Measurements from ENCODE around the gene PAPSS2. TPM values are rescaled to one million over a fixed set of nuclear protein-coding genes. Genes with fewer than 3 reads are reported as not detected.

PAPSS2 gene
- total and polyA plus RNA-seq, 11 donors, result 1.9 to 32.6 (median 5.8) TPM

GRCh38 chr10:87753995-87754866, 94.6 kb downstream of the PAPSS2 start:
- peaks cover 0 to 69% (median 38%) of the 10 kb centered on the region in 9 donors for H3K36me3 ChIP-seq
- 90 to 92% (median 91%) methylated on average over 8 of the region's 8 CpGs for WGBS, 4 donors

GRCh38 chr10:87757685-87758084, 98.0 kb downstream of the PAPSS2 start:
- ATAC-seq (peak in 1 of 4 donors; percentile 62), DNase-seq (no peak)
- Histone ChIP-seq H3K4me1 (peaks cover 0 to 16% (median 4%) of the 10 kb centered on the region in 12 donors), H3K27ac (no peak overlapping the region), H3K4me3 (no peak overlapping the region), H3K36me3 (peaks cover 0 to 85% (median 42%) of the 10 kb centered on the region in 9 donors), H3K9me3 (no peaks in the 10 kb centered on the region), H3K27me3 (no peaks in the 10 kb centered on the region)
- WGBS, 4 donors, result 52 to 67% (median 62%) methylated on average over 1 of the region's 1 CpG
- intact Hi-C loops (cut with DNase I), result no loop called here
- no peak for TF ChIP-seq POLR2A (IDR thresholded peaks at IDR 0.05)
- TF ChIP-seq, protein P1, sequence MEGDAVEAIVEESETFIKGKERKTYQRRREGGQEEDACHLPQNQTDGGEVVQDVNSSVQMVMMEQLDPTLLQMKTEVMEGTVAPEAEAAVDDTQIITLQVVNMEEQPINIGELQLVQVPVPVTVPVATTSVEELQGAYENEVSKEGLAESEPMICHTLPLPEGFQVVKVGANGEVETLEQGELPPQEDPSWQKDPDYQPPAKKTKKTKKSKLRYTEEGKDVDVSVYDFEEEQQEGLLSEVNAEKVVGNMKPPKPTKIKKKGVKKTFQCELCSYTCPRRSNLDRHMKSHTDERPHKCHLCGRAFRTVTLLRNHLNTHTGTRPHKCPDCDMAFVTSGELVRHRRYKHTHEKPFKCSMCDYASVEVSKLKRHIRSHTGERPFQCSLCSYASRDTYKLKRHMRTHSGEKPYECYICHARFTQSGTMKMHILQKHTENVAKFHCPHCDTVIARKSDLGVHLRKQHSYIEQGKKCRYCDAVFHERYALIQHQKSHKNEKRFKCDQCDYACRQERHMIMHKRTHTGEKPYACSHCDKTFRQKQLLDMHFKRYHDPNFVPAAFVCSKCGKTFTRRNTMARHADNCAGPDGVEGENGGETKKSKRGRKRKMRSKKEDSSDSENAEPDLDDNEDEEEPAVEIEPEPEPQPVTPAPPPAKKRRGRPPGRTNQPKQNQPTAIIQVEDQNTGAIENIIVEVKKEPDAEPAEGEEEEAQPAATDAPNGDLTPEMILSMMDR (IDR thresholded peaks at IDR 0.05), result no peak

More at GRCh38 chr10:87753995-87754866, 94.6 kb downstream of the PAPSS2 start:
- H3K4me1 ChIP-seq, result peaks cover 0 to 10% (median 0%) of the 10 kb centered on the region in 12 donors
- TF ChIP-seq, protein P1 (IDR thresholded peaks at IDR 0.05), result no peak
- no peak for TF ChIP-seq POLR2A (IDR thresholded peaks at IDR 0.05)
- no peak overlapping the region for H3K27ac ChIP-seq
- no peaks in the 10 kb centered on the region for H3K27me3 ChIP-seq
- ATAC-seq (no peak), DNase-seq (no peak)
- H3K9me3 ChIP-seq, result no peaks in the 10 kb centered on the region
- no peak overlapping the region for H3K4me3 ChIP-seq
- intact Hi-C loops (cut with DNase I), result no loop called here

GRCh38 chr10:87759551-87759950, 99.9 kb downstream of the PAPSS2 start:
- no peak for ATAC-seq
- DNase-seq, result no peak
- Histone ChIP-seq H3K9me3 (no peaks in the 10 kb centered on the region), H3K36me3 (peaks cover 0 to 80% (median 28%) of the 10 kb centered on the region in 9 donors), H3K4me3 (no peak overlapping the region), H3K27me3 (no peaks in the 10 kb centered on the region), H3K27ac (peak overlapping the region in 1 of 12 donors; percentile 9), H3K4me1 (peaks cover 0 to 16% (median 4%) of the 10 kb centered on the region in 12 donors)
- TF ChIP-seq, protein P1 (IDR thresholded peaks at IDR 0.05), result no peak
- TF ChIP-seq POLR2A (IDR thresholded peaks at IDR 0.05), result no peak
- intact Hi-C loops (cut with DNase I), result no loop called here

DNA sequence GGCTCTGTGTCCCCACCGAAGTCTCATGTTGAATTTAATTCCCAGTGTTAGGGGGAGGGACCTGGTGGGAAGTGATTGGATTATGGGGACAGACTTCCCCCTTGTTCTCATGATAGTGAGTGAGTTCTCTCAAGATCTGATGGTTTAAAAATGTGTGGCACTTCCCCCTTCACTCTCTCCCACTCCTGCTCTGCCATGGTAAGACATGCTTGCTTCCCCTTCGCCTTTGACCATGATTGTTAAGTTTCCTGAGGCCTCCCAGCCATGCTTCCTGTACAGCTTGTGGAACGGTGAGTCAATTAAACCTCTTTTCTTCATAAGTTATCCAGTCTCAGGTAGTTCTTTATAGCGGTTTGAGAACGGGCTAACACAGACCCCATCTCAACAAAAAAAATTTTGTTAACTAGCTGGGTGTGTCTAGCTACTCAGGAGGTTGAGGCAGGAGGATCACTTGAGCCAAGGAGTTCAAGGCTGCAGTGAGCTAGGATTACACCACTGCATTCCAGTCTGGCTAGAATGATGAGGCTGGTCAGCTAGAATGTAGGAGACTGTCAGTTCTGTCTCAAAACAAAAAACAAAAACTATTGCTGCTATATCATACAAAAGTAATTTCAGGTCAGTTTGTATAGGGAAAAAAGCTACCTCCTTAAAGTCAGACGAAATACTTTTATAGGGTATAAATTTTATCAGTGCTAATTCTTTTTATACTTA, 100.7 kb downstream of the PAPSS2 start:
- H3K27ac ChIP-seq, result peak overlapping the region in 1 of 12 donors; percentile 9
- peaks cover 0 to 80% (median 21%) of the 10 kb centered on the region in 9 donors for H3K36me3 ChIP-seq
- peaks cover 0 to 16% (median 4%) of the 10 kb centered on the region in 12 donors for H3K4me1 ChIP-seq
- no peak for ATAC-seq
- H3K4me3 ChIP-seq, result no peak overlapping the region
- WGBS, 4 donors, result 64 to 80% (median 70%) methylated on average over 6 of the region's 6 CpGs
- H3K9me3 ChIP-seq, result no peaks in the 10 kb centered on the region
- no peaks in the 10 kb centered on the region for H3K27me3 ChIP-seq
- no peak for DNase-seq
- intact Hi-C loops (cut with DNase I), result no loop called here
- no peak for TF ChIP-seq POLR2A (IDR thresholded peaks at IDR 0.05)
- TF ChIP-seq, protein P1 (IDR thresholded peaks at IDR 0.05), result no peak
